GM23248 (cell line): ENCODE results near the gene DUSP15. TPM values are rescaled to one million over a fixed set of nuclear protein-coding genes. Genes with fewer than 3 reads are reported as not detected.

Experiments
- DNase-seq: peaks from one replicate; pipeline ENCODE4 v3.0.0-alpha.2; 2015
- H2AFZ ChIP-seq: fragments of 200-600 bp; sonication (generic); 2 replicates; pipeline ENCODE4 v1.6.1; 2016; ENCODE audit warnings: antibody characterized with exemption
- H3F3A ChIP-seq: fragments of 200-600 bp; sonication (generic); 2 replicates; pipeline ENCODE4 v1.6.1; 2016; ENCODE audit warnings: mild to moderate bottlenecking, antibody characterized with exemption, mixed run types; ENCODE audit not compliant: insufficient read depth
- H3K27ac ChIP-seq: fragments of 200-600 bp; sonication (generic); 2 replicates; pipeline ENCODE4 v1.5.1; 2016; ENCODE audit warnings: mild to moderate bottlenecking
- H3K27me3 ChIP-seq: fragments of 200-600 bp; sonication (generic); replicated peaks from 2 replicates; pipeline ENCODE4 v1.6.1; 2016; ENCODE audit warnings: mild to moderate bottlenecking; ENCODE audit not compliant: insufficient read depth
- H3K36me3 ChIP-seq: fragments of 200-600 bp; sonication (generic); 2 replicates; pipeline ENCODE4 v1.6.1; 2016; ENCODE audit warnings: low read depth, mild to moderate bottlenecking
- H3K4me1 ChIP-seq: fragments of 200-600 bp; sonication (generic); 2 replicates; pipeline ENCODE4 v1.6.1; 2016; ENCODE audit warnings: mild to moderate bottlenecking; ENCODE audit not compliant: insufficient read depth
- H3K4me2 ChIP-seq: fragments of 200-600 bp; sonication (generic); one replicate; pipeline ENCODE4 v1.6.1; 2016; ENCODE audit warnings: mild to moderate bottlenecking; ENCODE audit not compliant: unreplicated experiment
- H3K4me3 ChIP-seq: fragments of 200-600 bp; sonication (generic); 2 replicates; pipeline ENCODE4 v1.5.1; 2016; ENCODE audit warnings: mild to moderate bottlenecking
- H3K79me2 ChIP-seq: fragments of 200-600 bp; sonication (generic); 2 replicates; pipeline ENCODE4 v1.6.1; 2016; ENCODE audit warnings: mild to moderate bottlenecking; ENCODE audit not compliant: insufficient read depth
- H3K9ac ChIP-seq: fragments of 200-600 bp; sonication (generic); 2 replicates; pipeline ENCODE4 v1.6.1; 2016; ENCODE audit warnings: mild to moderate bottlenecking
- H3K9me2 ChIP-seq: fragments of 200-600 bp; sonication (generic); 2 replicates; pipeline ENCODE4 v1.6.1; 2016; ENCODE audit warnings: mixed run types, mild to moderate bottlenecking, moderate library complexity; ENCODE audit not compliant: insufficient read depth
- H3K9me3 ChIP-seq: fragments of 200-600 bp; sonication (generic); one replicate; pipeline ENCODE4 v1.6.1; 2017; ENCODE audit warnings: low read depth
- H4K20me1 ChIP-seq: fragments of 200-600 bp; sonication (generic); 2 replicates; pipeline ENCODE4 v1.6.0; 2016; ENCODE audit not compliant: insufficient read depth
- EZH2 ChIP-seq: fragments of 200-600 bp; sonication (generic); IDR thresholded peaks from 2 replicates; pipeline ENCODE4 v1.6.1; 2018; ENCODE audit warnings: antibody characterized with exemption, mild to moderate bottlenecking; ENCODE audit not compliant: insufficient read depth, poor library complexity, severe bottlenecking
- EZH2phosphoT487 ChIP-seq: fragments of 200-600 bp; sonication (generic); IDR thresholded peaks from 2 replicates; pipeline ENCODE4 v1.6.1; 2018; ENCODE audit warnings: antibody characterized with exemption, moderate library complexity, mild to moderate bottlenecking, low read depth; ENCODE audit not compliant: insufficient read depth
- WGBS, 2 experiments: methylation state at CpG; one replicate each; pipeline ENCODE4 v1.1.6; 2015 to 2017; ENCODE audit warnings: low lambda C conversion rate in 2 of 2, low coverage in 1 of 2; ENCODE audit errors: missing lambda C conversion rate in 2 of 2; 5-methylcytosine and 5-hydroxymethylcytosine counted together
- in situ Hi-C: fragments of 300-500 bp; cut with MboI; formaldehyde crosslinking; loops from 2 replicates; pipeline ENCODE4 v1.15.0; 2020
- polyA plus RNA-seq: library from polyadenylated mRNA; unstranded; fragments of >200 nt; fragmentation: Nextera tagmentation; extraction: Ambion mirVana; gene quantifications from 2 replicates; pipeline ENCODE4 v1.2.1, GENCODE V29; 2016
- total RNA-seq: library from RNA; depleted of rRNA; stranded (reverse); fragments of >200 nt; shearing (Covaris generic); gene quantifications from 2 replicates; pipeline ENCODE4 v1.2.3, GENCODE V29; 2014

DUSP15 gene
- total and polyA plus RNA-seq, 2 experiments from 2014 or later, result not detected

GRCh38 chr20:31843881-31844280, 26.4 kb downstream of the DUSP15 start:
- H3K9me2 ChIP-seq, result no peaks in the 10 kb centered on the region
- 75 to 82% methylated on average over 5 of the region's 5 CpGs for WGBS, 2 experiments
- H3K4me3 ChIP-seq, result no peak overlapping the region
- TF ChIP-seq EZH2 (no peak), EZH2phosphoT487 (no peak)
- H3K9me3 ChIP-seq, result no peaks in the 10 kb centered on the region
- no peak overlapping the region for H3K4me2 ChIP-seq
- H3K27ac ChIP-seq, result no peak overlapping the region
- H3F3A ChIP-seq, result 0 out of 2 replicates have a peak, but pooled peaks cover 5% of the 10 kb centered on the region
- no peaks in the 10 kb centered on the region for H4K20me1 ChIP-seq
- in situ Hi-C loops, result no loop called here
- no peaks in the 10 kb centered on the region for H3K36me3 ChIP-seq
- peaks cover 10% of the 10 kb centered on the region; the same call in 1 of the 2 replicates for H3K27me3 ChIP-seq
- no peak for DNase-seq
- no peak overlapping the region for H2AFZ ChIP-seq
- no peaks in the 10 kb centered on the region for H3K79me2 ChIP-seq
- peaks cover 19% of the 10 kb centered on the region for H3K4me1 ChIP-seq
- no peak overlapping the region for H3K9ac ChIP-seq

GRCh38 chr20:31843288-31843687, 27.0 kb downstream of the DUSP15 start:
- no peak overlapping the region for H3K4me2 ChIP-seq

GRCh38 chr20:31842471-31843157, 27.7 kb downstream of the DUSP15 start:
- Histone ChIP-seq H3K27ac (no peak overlapping the region; the same call in 1 of the 2 replicates), H2AFZ (no peak overlapping the region), H3K79me2 (no peaks in the 10 kb centered on the region), H3F3A (peaks cover 11% of the 10 kb centered on the region; the same call in 1 of the 2 replicates), H3K4me3 (no peak overlapping the region), H3K9me2 (no peaks in the 10 kb centered on the region), H3K9me3 (no peaks in the 10 kb centered on the region), H3K27me3 (peaks cover 7% of the 10 kb centered on the region; the same call in 1 of the 2 replicates), H3K36me3 (no peaks in the 10 kb centered on the region), H3K4me1 (peaks cover 29% of the 10 kb centered on the region), H3K9ac (peak overlapping the region; percentile 37), H4K20me1 (no peaks in the 10 kb centered on the region), H3K4me2 (peak overlapping the region; percentile 29)
- TF ChIP-seq EZH2phosphoT487 (no peak), EZH2 (no peak)
- in situ Hi-C loops, result no loop called here
- peak; percentile 51 for DNase-seq
- 60% methylated on average over 11 to 12 of the region's 12 CpGs for WGBS, 2 experiments

More at GRCh38 chr20:31843288-31843687, 27.0 kb downstream of the DUSP15 start:
- peaks cover 9% of the 10 kb centered on the region; the same call in 1 of the 2 replicates for H3K27me3 ChIP-seq
- H3K4me1 ChIP-seq, result peaks cover 23% of the 10 kb centered on the region
- no peak overlapping the region for H3K27ac ChIP-seq
- H3K4me3 ChIP-seq, result no peak overlapping the region
- H3F3A ChIP-seq, result 0 out of 2 replicates have a peak, but pooled peaks cover 5% of the 10 kb centered on the region
- H2AFZ ChIP-seq, result no peak overlapping the region
- H3K9me2 ChIP-seq, result no peaks in the 10 kb centered on the region
- no peaks in the 10 kb centered on the region for H4K20me1 ChIP-seq
- H3K9me3 ChIP-seq, result no peaks in the 10 kb centered on the region
- in situ Hi-C loops, result no loop called here
- no peak overlapping the region for H3K9ac ChIP-seq
- no peaks in the 10 kb centered on the region for H3K79me2 ChIP-seq
- 90 to 93% methylated on average over 6 of the region's 6 CpGs for WGBS, 2 experiments
- TF ChIP-seq EZH2phosphoT487 (no peak), EZH2 (no peak)
- DNase-seq, result no peak
- no peaks in the 10 kb centered on the region for H3K36me3 ChIP-seq

- Histone ChIP-seq H3K79me2 (no peaks in the 10 kb centered on the region), H4K20me1 (no peaks in the 10 kb centered on the region), H3K9me2 (no peaks in the 10 kb centered on the region), H3K4me2 (no peak overlapping the region), H3K9me3 (no peaks in the 10 kb centered on the region), H3F3A (peaks cover 18% of the 10 kb centered on the region), H3K27me3 (0 out of 2 replicates have a peak, but pooled peaks cover under 1% of the 10 kb centered on the region), H3K4me1 (peaks cover 36% of the 10 kb centered on the region), H3K9ac (peak overlapping the region; percentile 9; the same call in 1 of the 2 replicates), H2AFZ (no peak overlapping the region), H3K4me3 (no peak overlapping the region), H3K36me3 (no peaks in the 10 kb centered on the region), H3K27ac (no peak overlapping the region)
- TF ChIP-seq EZH2phosphoT487, result no peak
- no peak for TF ChIP-seq EZH2
- peak; percentile 85 for DNase-seq
- in situ Hi-C loops, result no loop called here
- 49 to 61% methylated on average over 7 to 8 of the region's 8 CpGs for WGBS, 2 experiments
These were observed 28.4 kb downstream of the DUSP15 start for GRCh38 chr20:31841928-31842327.
